GM12874 (cell line): Measurements from ENCODE around the gene SLA2.

Source experiments
- TF ChIP-seq, protein P1 (sequence below): IDR thresholded peaks from 2 replicates; pipeline ENCODE4 v1.5.1; 2011; ENCODE audit warnings: low read depth, mild to moderate bottlenecking, control low read depth, low read length, moderate library complexity; ENCODE audit not compliant: insufficient read depth

Gene SLA2

DNA sequence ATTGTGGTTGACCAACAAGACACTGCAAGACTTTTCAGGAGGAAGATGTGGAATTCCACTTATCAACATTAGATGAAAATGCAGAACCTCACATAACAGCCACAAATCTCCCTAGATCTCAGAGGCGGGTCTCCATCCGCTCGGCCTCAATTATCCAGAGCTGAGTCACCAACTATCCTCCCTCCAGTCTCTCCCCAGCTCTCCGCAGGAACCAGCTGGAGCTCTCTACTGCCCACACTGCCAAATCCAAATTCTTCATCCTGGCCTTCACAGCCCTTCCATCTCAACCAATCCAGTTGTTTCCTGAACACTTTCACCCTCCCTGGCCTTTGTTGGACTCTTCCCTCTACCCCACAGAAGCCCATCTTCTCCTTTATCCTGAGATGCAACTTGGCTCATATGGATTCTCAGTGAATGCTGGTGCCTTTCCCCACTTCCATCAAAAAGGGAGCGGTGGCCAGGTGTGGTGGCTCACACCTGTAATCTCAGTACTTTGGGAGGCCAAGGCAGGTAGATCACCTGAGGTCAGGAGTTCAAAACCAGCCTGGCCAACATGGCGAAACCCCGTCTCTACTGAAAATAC is 76.1 kb downstream of the SLA2 start:
- TF ChIP-seq, protein P1, sequence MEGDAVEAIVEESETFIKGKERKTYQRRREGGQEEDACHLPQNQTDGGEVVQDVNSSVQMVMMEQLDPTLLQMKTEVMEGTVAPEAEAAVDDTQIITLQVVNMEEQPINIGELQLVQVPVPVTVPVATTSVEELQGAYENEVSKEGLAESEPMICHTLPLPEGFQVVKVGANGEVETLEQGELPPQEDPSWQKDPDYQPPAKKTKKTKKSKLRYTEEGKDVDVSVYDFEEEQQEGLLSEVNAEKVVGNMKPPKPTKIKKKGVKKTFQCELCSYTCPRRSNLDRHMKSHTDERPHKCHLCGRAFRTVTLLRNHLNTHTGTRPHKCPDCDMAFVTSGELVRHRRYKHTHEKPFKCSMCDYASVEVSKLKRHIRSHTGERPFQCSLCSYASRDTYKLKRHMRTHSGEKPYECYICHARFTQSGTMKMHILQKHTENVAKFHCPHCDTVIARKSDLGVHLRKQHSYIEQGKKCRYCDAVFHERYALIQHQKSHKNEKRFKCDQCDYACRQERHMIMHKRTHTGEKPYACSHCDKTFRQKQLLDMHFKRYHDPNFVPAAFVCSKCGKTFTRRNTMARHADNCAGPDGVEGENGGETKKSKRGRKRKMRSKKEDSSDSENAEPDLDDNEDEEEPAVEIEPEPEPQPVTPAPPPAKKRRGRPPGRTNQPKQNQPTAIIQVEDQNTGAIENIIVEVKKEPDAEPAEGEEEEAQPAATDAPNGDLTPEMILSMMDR: no peak

DNA sequence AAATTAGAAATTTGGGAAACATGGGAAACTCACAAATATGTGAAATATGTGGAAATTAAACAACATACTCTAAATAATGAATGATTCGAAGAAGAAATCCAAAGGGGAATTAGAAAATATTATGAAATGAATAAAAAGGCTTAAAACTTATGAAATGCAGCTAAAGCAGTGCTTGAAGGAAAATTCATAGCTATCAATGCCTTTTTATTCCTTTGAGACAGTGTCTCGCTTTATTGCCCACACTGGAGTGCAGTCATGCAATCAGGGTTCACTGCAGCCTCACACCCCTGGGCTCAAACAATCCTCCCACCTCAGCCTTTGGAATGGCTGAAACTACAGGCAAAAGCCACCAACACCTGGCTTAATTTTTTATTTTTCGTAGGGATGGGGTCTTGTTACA is 80.5 kb downstream of the SLA2 start:
- TF ChIP-seq, protein P1: no peak

DNA sequence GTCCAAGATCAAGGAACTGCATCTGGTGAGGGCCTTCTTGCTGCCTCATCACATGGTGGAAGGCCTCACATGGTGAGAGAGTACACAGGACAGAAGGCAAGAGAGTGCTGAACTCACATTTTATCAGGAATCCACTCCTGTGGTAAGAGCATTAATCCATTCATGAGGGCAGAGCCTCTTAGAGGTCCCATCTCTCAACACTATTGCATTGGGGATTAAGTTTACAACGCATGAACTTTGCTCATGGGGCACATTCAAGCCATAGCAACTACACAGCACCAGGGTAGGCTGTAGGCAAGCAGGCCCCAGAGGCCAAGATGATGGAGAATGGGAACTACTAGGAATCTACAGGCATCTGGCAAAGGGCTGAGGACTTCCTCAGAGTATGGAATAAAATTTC is 82.6 kb downstream of the SLA2 start:
- TF ChIP-seq, protein P1: no peak

DNA sequence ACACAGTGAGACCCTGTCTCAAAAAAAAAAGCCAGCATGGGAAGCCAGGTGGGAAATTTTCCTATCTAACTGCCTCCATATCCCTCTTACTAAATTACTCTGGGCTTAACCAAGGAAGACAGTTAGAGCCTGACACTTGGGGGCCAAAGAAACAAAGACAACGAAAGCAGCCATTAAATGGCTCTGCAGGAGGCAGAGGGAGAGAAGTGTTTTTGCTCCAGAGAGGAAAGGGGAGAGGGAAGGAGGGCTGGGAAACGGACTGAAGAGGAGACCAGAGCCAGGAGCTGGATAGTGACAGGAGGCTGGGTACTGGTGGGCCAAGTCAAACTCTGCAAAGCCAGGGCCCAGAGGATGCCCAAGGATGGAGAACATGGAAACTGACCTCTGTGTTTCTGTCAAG is 83.3 kb downstream of the SLA2 start:
- TF ChIP-seq, protein P1: no peak
